ENCODE measurements around the gene GPALPP1.
"Not testable (repeated sequence)": the region's sequence is repeated elsewhere in the genome, so short reads cannot be mapped to it uniquely, and the experiment has no call there.

GPALPP1 gene, protein sequence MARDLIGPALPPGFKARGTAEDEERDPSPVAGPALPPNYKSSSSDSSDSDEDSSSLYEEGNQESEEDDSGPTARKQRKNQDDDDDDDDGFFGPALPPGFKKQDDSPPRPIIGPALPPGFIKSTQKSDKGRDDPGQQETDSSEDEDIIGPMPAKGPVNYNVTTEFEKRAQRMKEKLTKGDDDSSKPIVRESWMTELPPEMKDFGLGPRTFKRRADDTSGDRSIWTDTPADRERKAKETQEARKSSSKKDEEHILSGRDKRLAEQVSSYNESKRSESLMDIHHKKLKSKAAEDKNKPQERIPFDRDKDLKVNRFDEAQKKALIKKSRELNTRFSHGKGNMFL

DNA sequence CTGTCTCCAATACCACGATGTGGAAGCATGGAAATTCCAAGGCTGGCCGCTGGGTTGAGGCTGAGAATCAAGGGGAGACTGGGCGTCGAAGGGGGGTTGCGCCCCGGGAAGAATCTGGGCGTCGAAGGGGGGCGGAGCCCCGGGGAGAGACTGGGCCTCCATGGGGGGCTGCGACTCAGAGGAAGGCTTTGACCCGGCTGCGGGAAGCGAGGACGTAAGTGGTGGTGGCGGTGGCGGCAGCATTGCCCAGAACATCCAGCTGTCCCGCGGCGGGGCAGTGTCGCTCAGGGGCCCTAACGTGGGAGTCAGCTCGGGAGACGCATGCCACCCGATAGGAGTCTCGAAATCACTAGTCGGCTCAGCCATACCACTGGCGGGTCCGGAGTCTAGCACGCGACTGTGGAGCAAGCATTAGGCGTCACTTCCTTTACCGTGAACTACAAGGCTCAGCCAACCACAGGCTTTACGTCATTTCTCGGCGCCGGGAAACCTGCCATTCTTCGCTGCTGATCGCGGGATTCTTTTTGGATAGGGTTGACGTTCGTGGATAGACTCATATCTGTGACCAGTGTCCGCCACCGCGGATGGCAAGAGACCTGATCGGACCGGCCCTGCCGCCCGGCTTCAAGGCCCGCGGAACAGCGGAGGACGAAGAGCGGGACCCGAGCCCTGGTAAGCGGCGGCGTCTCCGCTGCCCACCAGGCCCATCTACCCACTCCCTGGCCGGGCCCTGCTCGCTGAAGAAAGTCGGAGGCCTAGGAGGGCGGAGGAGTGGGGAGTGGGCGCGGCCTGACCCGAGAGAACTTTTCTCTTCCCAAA is at the start of gene GPALPP1, which contains the start of gene NUFIP1:
Gene GPALPP1 (plus strand): TSS at position 468 of the 819 bp plus-strand sequence. CDS start 117 bp downstream, at position 585.
Gene NUFIP1 (minus strand): TSS at position 401 of the 819 bp plus-strand sequence. CDS start 35 bp downstream, at position 366.
- peak; percentile 93 for DNase-seq
- in situ Hi-C loops (cut with HindIII; ENCODE audit: low pct_ligation_motif_present, low pct_unique_long_range_greater_than_20kb, low sequenced_read_pairs) = no loop called here

DNA sequence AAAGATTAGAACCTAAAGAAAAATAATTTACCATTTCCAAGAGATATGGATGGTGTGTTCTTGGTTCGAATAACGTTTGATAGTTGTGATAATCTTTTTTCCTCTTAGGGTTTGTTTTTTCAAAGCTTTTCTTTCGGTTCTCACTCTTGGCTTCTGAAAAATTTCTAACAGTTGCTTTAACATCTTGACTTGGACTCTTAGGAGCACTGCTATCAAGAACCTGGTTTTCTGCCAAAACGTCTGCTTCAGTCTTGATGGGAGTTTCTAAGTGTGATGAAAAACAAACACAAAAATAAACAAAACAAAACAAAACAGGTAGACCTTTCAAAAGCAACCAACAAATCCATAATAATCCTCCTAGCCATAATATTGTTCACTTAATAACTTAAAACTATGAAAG is 45.9 kb upstream of the GPALPP1 start:
- in situ Hi-C loops (cut with HindIII; ENCODE audit: low pct_ligation_motif_present, low pct_unique_long_range_greater_than_20kb, low sequenced_read_pairs); DNase-seq: not testable (repeated sequence)

DNA sequence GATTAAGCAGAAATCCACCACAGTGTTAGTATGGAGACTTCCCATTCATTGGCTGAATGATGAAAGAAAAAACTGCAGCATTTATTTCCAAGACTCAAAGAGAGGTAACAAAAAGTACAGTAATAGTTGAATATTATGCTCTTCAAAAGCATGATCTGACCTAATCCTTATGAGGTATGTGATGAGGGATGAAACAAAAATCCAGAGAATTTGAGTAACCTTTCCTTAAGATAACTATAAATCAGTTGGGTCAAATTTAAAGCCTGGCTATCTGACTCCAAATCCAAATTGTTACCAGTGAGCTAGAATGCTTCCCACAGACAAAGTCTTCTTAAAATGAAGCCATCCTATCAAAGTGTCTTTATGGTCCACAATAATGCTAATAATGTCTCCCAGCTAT is 38.2 kb upstream of the GPALPP1 start:
- in situ Hi-C loops (cut with HindIII; ENCODE audit: low pct_ligation_motif_present, low pct_unique_long_range_greater_than_20kb, low sequenced_read_pairs) = no loop called here
- DNase-seq = peak; percentile 37

DNA sequence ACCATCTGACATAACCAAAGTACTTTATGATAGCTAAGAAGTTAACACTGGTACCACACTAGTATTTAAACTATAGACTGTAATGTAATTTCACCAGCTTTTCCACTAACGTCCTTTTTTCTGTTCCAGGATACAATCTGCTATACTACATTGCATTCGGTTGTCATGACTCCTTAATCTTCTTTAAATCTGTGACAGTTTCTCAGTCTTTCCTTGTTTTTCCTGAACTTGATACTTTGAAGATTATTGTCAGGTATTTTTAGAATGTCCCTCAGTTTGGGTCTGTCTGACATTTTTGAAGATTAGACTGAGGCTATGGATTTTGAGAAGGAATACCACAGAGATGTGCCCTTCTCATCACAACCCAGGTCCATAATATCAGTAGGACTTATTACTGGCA is 36.7 kb upstream of the GPALPP1 start:
- no peak for DNase-seq
- in situ Hi-C loops (cut with HindIII; ENCODE audit: low pct_ligation_motif_present, low pct_unique_long_range_greater_than_20kb, low sequenced_read_pairs) = no loop called here

DNA sequence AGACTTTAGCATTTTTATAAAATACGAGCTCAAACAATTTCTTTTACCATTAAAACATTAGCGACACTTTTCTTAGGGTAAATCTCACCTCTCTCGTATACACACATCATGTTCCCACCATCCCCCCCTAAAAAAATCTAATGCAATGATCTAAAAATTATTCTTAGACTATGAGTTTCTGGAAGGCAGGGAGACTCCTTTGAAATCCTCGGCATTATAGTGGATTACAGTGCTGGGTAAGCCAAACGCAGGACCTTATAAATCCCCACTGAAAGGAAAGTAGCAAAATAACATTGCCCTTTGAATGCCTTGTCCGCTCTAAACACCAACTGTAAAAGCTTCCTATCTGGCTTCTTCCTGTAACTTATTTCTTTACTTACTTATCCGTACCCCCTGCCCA is 35.1 kb upstream of the GPALPP1 start:
- DNase-seq = no peak
- in situ Hi-C loops (cut with HindIII; ENCODE audit: low pct_ligation_motif_present, low pct_unique_long_range_greater_than_20kb, low sequenced_read_pairs) = no loop called here

DNA sequence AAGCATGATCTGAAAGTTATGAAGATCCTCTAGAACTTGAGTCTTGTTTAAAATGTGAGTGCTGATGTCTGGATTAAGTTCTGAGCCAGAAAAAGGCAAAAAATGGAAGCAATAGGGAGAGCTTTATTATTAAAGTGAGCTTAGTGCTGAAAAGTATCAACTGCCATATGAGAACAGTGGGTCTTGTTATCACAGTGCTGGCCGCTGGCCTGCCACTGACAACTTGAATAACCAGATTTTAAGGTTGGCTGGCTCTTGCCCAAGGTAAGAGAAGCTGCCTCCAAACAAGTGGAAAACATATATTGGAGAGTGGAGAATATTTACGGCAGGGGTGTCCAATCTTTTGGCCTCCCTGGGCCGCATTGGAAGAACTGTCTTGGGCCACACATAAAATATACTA is 33.9 kb upstream of the GPALPP1 start:
- DNase-seq = no peak
- in situ Hi-C loops (cut with HindIII; ENCODE audit: low pct_ligation_motif_present, low pct_unique_long_range_greater_than_20kb, low sequenced_read_pairs) = no loop called here

DNA sequence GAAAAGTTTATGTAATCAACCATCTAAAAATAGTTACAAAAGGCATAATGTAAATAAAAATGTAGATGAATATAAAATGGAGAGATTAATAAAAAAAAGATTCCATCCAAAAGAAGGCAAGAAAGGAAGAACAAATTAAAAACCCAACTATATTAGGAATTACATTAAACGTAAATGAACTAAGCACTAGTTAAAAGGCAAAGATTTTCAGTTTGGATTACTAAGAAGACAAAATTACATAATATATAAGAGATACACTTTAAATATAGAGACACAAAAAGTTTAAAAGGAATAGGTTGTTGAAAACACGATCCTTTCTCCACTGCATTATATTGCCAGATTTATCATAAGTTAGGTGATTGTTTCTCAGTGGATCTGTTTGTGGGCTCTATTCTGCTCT is 27.3 kb upstream of the GPALPP1 start:
- no peak for DNase-seq
- in situ Hi-C loops (cut with HindIII; ENCODE audit: low pct_ligation_motif_present, low pct_unique_long_range_greater_than_20kb, low sequenced_read_pairs) = no loop called here

DNA sequence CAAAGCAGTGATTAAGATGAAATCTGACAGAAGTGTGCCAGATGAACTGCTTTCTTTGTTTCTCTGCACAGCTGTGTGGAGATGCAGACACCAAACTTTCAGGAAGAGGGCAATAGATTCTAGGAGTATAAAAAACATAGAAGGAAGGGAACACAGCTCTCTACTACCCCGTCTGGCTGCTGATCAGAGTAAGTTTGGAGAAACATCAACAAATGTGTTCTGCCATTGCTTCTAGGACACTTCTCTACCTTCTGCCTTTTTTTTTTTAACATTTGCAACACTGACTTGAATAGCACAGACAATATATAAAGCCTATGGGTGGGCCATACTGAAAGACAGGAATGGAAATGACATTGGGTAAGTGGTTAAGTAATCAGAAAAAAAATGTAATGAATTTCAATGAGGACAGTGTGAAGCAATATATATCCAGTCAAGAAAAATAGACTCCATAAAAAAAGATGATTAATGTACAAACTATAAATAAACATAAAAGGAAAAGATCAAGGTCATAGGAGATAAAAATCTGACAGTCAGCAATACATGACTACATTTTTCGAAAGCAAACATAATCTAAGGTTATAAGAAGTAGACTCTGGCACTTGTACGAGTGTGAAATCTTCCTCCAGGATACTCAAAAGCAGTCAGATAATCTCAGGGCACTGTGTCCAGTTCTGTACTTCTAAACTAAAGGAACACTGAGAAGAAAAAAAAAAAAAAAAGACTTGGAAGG is 21.5 kb upstream of the GPALPP1 start:
- in situ Hi-C loops (cut with HindIII; ENCODE audit: low pct_ligation_motif_present, low pct_unique_long_range_greater_than_20kb, low sequenced_read_pairs) = no loop called here
- no peak for DNase-seq

DNA sequence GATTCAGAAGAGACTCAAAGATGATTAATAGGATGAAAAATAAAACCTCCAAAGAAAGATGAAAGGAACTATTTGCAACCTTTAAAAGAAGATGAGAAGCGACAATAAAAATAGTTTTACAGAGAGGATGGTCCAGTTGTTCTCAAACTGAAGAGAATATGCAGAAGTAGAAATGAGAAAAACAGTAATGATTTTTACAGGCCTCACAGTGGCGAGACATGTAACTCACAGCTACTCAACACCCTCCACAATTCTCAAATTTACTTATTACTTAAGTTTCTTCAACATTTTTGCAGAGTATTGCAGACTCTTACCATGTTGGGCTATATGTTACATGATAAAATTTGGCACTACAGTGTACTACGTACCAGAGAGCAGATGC is 20.9 kb upstream of the GPALPP1 start:
- in situ Hi-C loops (cut with HindIII; ENCODE audit: low pct_ligation_motif_present, low pct_unique_long_range_greater_than_20kb, low sequenced_read_pairs) = no loop called here
- no peak for DNase-seq

DNA sequence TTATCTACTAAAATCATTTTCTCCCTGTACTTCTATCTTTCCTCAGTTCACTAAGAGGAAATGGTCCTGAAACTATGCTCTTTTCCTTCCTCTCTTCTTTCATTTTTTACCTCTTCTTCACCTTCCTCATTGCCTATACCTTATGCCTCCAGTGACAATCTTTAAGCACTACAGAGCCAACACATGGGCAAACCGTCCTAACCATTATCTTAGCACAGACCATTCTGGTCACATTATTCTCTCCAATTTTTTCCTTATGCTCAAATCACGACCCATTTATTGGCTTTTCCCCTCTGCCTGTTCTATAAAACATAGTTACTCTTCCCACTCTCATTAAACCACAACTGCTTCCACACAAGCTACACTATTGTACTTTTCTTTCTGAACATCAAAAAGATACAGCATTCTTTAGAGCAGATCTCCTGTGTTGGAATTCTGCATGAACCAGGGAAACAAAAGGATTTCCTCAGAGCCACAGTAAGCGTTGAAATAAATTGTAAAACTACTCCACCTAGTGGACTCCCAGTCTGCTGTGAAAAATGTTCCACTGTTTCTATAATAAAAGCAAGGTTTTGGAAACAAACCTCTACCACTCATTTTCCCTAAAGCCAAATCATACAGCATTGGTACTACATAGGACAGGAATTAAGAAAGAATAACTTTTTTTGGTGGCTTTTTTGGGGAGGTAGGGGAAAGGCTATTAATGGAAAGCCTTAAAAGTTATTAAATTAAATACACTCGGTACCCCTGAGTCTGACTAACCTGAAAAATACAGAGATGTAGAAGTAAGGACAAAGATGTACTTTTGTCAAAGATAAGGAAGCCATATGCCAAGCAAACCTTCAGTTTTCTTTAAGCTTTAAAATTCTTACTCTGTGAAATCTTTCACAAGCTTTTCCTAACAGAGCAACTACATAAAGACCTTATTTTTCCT is 19.5 kb upstream of the GPALPP1 start:
- in situ Hi-C loops (cut with HindIII; ENCODE audit: low pct_ligation_motif_present, low pct_unique_long_range_greater_than_20kb, low sequenced_read_pairs) = no loop called here
- DNase-seq = peak; percentile 67

DNA sequence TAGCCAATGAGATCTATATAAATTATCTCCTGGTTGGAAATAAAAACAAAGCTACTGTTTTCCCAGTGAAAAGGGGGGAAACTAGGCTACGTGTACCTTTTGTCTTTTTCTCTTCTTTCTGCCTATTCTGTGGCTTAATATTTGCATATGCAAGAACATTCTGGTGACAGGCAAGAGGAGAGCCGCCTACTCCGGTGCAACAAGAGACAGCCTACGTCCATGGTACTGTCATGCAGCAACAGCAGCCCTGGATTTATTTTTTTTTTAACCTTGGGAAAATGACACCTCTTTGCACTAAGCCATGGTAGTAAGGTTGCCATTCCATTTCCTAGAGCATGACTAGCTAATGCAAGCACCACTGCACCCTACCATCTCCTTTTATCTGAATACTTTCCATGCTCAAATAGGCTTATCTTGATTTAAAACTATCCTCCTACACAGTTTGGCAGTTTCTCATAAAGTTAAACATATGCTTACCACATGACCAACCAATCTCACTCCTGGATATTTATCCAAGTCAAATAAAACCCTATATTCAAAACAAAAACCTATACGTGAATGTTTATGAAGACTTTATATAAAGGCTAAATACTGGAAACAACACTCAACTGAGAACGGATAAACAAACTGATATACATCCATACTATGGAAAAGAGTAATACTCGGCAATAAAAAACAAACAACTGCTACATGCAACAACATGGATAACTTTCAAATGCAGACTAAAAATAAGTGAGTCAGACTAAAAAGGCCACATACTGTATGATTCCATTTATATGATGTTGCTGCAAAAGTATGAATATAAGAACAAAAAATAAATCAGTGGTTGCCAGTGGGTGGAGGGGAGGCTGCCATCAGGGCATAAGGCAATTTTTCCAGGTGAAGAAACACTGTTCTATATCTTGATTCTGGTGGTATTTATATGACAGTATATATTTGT is 17.4 kb upstream of the GPALPP1 start:
- in situ Hi-C loops (cut with HindIII; ENCODE audit: low pct_ligation_motif_present, low pct_unique_long_range_greater_than_20kb, low sequenced_read_pairs) = no loop called here

DNA sequence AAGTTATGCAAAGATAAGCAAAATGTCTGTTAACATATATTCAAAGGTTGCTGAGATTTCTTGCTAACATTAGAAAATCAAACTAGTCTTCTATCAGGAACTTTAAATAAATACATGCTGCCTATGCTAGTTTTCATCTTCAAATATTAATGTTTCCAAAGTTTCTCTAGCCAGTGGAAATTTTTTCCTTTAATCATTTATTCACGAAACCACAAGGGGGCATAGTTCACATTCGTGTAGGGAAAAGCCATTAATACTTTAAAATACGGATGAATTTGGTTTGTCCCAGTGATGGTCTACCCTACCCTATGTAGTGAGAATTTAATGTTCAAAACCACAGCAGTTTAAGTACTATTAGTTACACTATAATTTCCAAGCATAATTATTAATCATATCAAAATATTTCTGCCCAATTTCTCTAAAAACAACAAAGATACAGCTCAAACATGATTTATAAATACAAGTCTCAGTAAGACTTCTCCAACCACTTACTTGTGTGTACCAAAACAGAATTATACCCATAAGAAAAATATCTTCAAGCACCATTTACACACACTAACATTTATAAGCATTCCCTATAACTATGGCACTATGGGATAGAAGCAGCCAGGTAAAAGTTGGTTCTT is 16.3 kb upstream of the GPALPP1 start:
- peak; percentile 56 for DNase-seq
- in situ Hi-C loops (cut with HindIII; ENCODE audit: low pct_ligation_motif_present, low pct_unique_long_range_greater_than_20kb, low sequenced_read_pairs) = no loop called here

More for the DNA sequence above, 17.4 kb upstream of the GPALPP1 start:
- DNase-seq = no peak

DNA sequence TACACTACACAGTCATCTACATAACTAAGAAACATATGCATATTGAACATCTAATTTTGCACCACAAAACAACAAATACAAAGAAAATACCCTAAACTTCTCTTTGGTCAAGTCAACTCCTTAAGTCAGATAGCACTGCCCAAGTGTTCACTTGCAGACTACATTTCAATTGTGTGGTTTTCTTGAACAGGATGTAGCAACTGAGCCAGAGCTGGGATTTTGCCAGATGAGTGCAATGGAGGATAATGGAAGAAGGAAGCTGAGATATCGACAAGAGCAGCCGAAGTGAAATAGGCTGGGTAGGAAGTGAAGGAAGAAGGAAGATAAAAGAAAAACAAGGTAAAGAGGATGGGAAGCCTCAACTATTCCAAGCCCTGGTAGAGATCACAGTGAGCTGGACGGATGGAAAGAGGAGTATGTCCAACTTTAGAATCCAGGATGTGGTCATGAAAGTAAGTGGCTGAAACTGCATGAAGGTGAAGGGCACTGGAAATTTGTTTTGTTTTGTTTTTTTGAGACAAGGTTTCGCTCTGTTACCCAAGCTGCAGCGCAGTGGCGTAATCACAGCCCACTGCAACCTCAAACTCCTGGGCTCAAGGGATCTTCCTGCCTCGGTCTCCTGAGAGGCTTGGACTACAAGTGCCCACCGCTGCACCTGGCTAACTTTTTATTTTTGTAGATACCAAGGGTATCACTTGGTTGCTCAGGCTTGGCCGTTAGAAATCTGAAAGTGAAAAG is 15.1 kb upstream of the GPALPP1 start:
- peak; percentile 23 for DNase-seq
- in situ Hi-C loops (cut with HindIII; ENCODE audit: low pct_ligation_motif_present, low pct_unique_long_range_greater_than_20kb, low sequenced_read_pairs) = no loop called here

DNA sequence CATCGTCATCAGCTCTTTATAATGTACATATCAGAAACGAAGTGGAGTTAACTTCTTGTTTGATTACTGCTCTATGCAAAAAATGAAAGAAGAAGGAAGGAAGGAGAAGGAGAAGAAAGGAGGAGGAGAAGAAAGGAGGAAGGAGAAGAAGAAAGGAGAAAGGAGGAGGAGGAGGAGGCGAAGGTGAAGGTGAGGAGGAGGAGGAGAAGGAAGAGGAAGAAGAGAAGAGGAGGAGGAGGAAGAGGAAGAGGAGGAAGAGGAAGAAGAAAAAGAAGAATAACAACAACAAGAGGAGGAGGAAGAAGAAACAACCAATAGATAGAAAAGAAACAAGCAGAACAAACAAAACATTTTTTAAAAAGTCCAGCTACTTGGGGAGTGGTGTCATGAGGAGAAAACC is 13.1 kb upstream of the GPALPP1 start:
- in situ Hi-C loops (cut with HindIII; ENCODE audit: low pct_ligation_motif_present, low pct_unique_long_range_greater_than_20kb, low sequenced_read_pairs) = no loop called here

DNA sequence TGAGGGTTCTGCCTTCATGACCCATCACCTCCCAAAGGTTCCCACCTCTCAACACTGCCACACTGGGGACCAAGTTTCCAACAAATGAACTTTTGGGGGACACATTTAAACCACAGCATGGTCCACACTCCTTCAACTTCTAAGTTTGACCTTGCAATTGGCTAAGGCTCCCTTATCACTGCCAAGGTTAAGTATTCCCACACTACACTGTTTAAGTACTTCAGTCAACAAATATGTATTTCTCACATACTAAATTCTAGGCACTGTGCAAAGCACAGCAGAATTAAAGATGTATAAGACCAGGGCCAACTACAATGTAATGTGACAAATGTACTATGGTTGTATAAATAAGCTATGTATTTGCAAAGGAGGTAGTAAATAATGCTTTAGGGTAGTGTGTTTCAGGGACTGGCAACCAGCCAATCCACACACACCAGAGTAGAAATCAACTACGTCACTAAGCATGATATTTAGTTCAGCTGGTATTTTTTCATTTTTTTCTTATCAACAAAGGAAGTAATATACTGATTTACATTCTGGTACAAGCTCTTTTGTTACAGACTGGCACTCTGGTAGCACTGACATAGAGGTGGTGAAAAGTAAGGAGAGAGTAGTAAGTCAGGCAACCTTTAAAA is 12.3 kb upstream of the GPALPP1 start:
- DNase-seq = no peak
- in situ Hi-C loops (cut with HindIII; ENCODE audit: low pct_ligation_motif_present, low pct_unique_long_range_greater_than_20kb, low sequenced_read_pairs) = no loop called here

More for the DNA sequence above, 13.1 kb upstream of the GPALPP1 start:
- no peak for DNase-seq

DNA sequence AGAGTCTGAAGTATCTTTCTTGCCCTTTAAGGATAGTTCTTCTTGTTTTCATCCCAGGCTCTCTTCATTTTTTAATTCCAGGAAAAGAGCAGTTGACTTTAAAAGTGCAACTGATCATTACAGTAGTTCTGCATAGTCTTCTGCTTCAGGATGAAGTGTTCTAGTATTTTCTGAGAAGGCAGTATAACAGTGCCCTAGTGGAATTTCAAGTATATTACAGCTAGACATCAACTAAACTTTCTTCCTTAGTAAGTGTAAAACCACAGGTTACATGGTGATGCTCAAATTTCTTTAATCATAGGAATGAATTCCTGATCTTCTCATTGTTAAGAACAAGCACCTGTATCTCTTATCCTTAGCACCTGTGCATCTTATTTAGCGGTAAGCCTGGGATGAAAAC is 11.0 kb upstream of the GPALPP1 start:
- DNase-seq = no peak
- in situ Hi-C loops (cut with HindIII; ENCODE audit: low pct_ligation_motif_present, low pct_unique_long_range_greater_than_20kb, low sequenced_read_pairs) = no loop called here

Measured in ACHN (cell line).